GM12878 (cell line): ENCODE measurements around the gene ANK2. TPM values are rescaled to one million over a fixed set of nuclear protein-coding genes. Genes with fewer than 3 reads are reported as not detected.

Experiments
- ATAC-seq: fragments of 200-7000 bp; cut with Tn5 transposase; 3 replicates; pipeline ENCODE4 v1.9.1; 2020; ENCODE audit warnings: mild to moderate bottlenecking, moderate library complexity
- BruUV-seq: library from RNA; stranded (reverse); fragments of 400-500 nt; replicated peaks from 2 replicates; lab custom pipeline; 2021; lab: Mats Ljungman, UMichigan
- CTCF ChIA-PET: fragments of 300-600 bp; sonication (Branson Sonifier 250); formaldehyde crosslinking; extraction: SDS; loops from one replicate; lab custom pipeline; 2021; ENCODE audit warnings: inconsistent platforms; lab: Yijun Ruan, JAX
- POLR2A ChIA-PET: fragments of 350-600 bp; formaldehyde crosslinking; extraction: SDS; loops from one replicate; lab custom pipeline; 2021; ENCODE audit warnings: inconsistent platforms; lab: Charles Lee
- RAD21 ChIA-PET: fragments of 300-600 bp; sonication (Branson Sonifier 250); formaldehyde crosslinking; loops from one replicate; lab custom pipeline; 2023; ENCODE audit warnings: antibody characterized with exemption; ENCODE audit not compliant: unreplicated experiment; lab: Charles Lee
- SMC1A ChIA-PET: fragments of 300-600 bp; sonication (Branson Sonifier 250); formaldehyde crosslinking; loops from one replicate; lab custom pipeline; 2023; ENCODE audit not compliant: unreplicated experiment, uncharacterized antibody; lab: Charles Lee
- DNase-seq: peaks from one replicate; pipeline ENCODE4 v3.0.0-alpha.2; 2011; ENCODE audit warnings: low read depth, low spot score
- FAIRE-seq: peaks from 3 replicates; lab custom pipeline; 2011; peaks lifted over from hg19 to GRCh38; lab: Jason Lieb, UNC
- H2AFZ ChIP-seq: 2 replicates; pipeline ENCODE4 v1.6.0; 2011; ENCODE audit warnings: low read depth, low read length, control low read depth; ENCODE audit not compliant: control insufficient read depth
- H3K27ac ChIP-seq: 2 replicates; pipeline ENCODE4 v1.5.1; 2011; ENCODE audit warnings: control low read depth; ENCODE audit not compliant: control insufficient read depth, insufficient read depth
- H3K27me3 ChIP-seq, 2 experiments: replicated peaks in 1 of 2; 2 replicates each; pipeline versions ENCODE4 v1.6.0 to v1.6.1; 2011; ENCODE audit warnings: low read length in 1 of 2; ENCODE audit not compliant: control insufficient read depth in 2 of 2, insufficient read depth in 2 of 2
- H3K36me3 ChIP-seq, 2 experiments: 2 replicates each; pipeline ENCODE4 v1.5.1; 2011; ENCODE audit warnings: low read length in 1 of 2; ENCODE audit not compliant: control insufficient read depth in 2 of 2, insufficient read depth in 2 of 2
- H3K4me1 ChIP-seq: 2 replicates; pipeline ENCODE4 v1.6.1; 2011; ENCODE audit warnings: mild to moderate bottlenecking, low read length, moderate library complexity, mixed read lengths; ENCODE audit not compliant: control insufficient read depth, insufficient read depth
- H3K4me2 ChIP-seq: 2 replicates; pipeline ENCODE4 v1.6.0; 2011; ENCODE audit warnings: control low read depth; ENCODE audit not compliant: control insufficient read depth, insufficient read depth
- H3K4me3 ChIP-seq: fragments of 200-600 bp; sonication (generic); 2 replicates; pipeline ENCODE4 v1.5.1; 2016
- H3K79me2 ChIP-seq: 2 replicates; pipeline ENCODE4 v1.6.0; 2011; ENCODE audit warnings: low read length; ENCODE audit not compliant: control insufficient read depth, insufficient read depth
- H3K9ac ChIP-seq: 2 replicates; pipeline ENCODE4 v1.8.0; 2011; ENCODE audit warnings: low read length, control low read depth, mixed read lengths; ENCODE audit not compliant: control insufficient read depth, insufficient read depth
- H3K9me3 ChIP-seq: replicated peaks from 3 replicates; pipeline ENCODE4 v1.5.1; 2011; ENCODE audit warnings: mild to moderate bottlenecking, low read length; ENCODE audit not compliant: control insufficient read depth, insufficient read depth
- H4K20me1 ChIP-seq: 2 replicates; pipeline ENCODE4 v1.6.0; 2011; ENCODE audit not compliant: control insufficient read depth, insufficient read depth
- DPF2 ChIP-seq: fragments of 450-650 bp; IDR thresholded peaks from 2 replicates; pipeline ENCODE4 v1.6.1; 2017; ENCODE audit warnings: mild to moderate bottlenecking
- EGR1 ChIP-seq, 2 experiments: IDR thresholded peaks; 1 replicate in 1 of 2; 2 replicates in 1 of 2; pipeline ENCODE4 v1.6.1; 2011 to 2012; ENCODE audit warnings: low read depth in 2 of 2, low read length in 2 of 2, borderline replicate concordance in 1 of 2, mild to moderate bottlenecking in 1 of 2, moderate library complexity in 1 of 2
- IKZF2 ChIP-seq, 2 experiments: fragments of 450-650 bp; IDR thresholded peaks; 2 replicates each; pipeline ENCODE4 v1.6.1; 2017; ENCODE audit warnings: mild to moderate bottlenecking in 2 of 2, moderate library complexity in 2 of 2
- KDM1A ChIP-seq: fragments of 200-600 bp; sonication (generic); IDR thresholded peaks from 2 replicates; pipeline ENCODE4 v1.6.1; 2016; ENCODE audit warnings: borderline replicate concordance
- MEF2A ChIP-seq: IDR thresholded peaks from 2 replicates; pipeline ENCODE4 v1.6.1; 2011; ENCODE audit warnings: low read depth, mild to moderate bottlenecking, low read length, moderate library complexity; ENCODE audit not compliant: insufficient read depth
- PAX5 ChIP-seq: IDR thresholded peaks from 2 replicates; pipeline ENCODE4 v1.6.1; 2011; ENCODE audit warnings: low read depth, low read length, borderline replicate concordance
- RCOR1 ChIP-seq: conservative IDR thresholded peaks from 2 replicates; pipeline ENCODE4 v1.6.1; 2012; ENCODE audit warnings: low read depth, low read length, improper control_type of control experiment
- WGBS: methylation state at CpG from one replicate; pipeline ENCODE4 v1.1.6; 2016; ENCODE audit warnings: low lambda C conversion rate; ENCODE audit not compliant: insufficient replicate concordance, insufficient coverage; ENCODE audit errors: missing lambda C conversion rate; 5-methylcytosine and 5-hydroxymethylcytosine counted together
- in situ Hi-C: fragments of 300-500 bp; cut with MboI; formaldehyde crosslinking; loops from 9 replicates; pipeline ENCODE4 v1.14.3; 2018; ENCODE audit warnings: mixed read lengths
- intact Hi-C: fragments of 100-400 bp; cut with micrococcal nuclease; formaldehyde crosslinking; loops from one replicate; pipeline ENCODE4 v1.14.2; 2022; ENCODE audit not compliant: unreplicated experiment
- polyA plus RNA-seq, 11 experiments: library from polyadenylated mRNA; depleted of rRNA in 4 of 11; unstranded in 6 of 11; stranded (reverse) in 5 of 11; fragments of >200 nt; fragmentation: Nextera tagmentation in 4 of 11; fragmentation: Illumina TruSeq in 1 of 11; extraction: Ambion mirVana in 4 of 11; extraction: Trizol in 1 of 11; gene quantifications; 1 replicate in 1 of 11; 2 replicates in 10 of 11; pipeline versions ENCODE4 v1.2.1 to v1.2.3, GENCODE V29; 2011 to 2016; ENCODE audit warnings: inconsistent platforms in 2 of 11, missing spikeins in 2 of 11, low read depth in 1 of 11
- total RNA-seq, 4 experiments: library from RNA; depleted of rRNA in 3 of 4; stranded (reverse); fragments of >200 nt in 3 of 4; fragmentation: Illumina TruSeq in 1 of 4; extraction: Trizol in 1 of 4; gene quantifications; 2 replicates each; pipeline versions ENCODE4 v1.2.1 to v1.2.3, GENCODE V29; 2013 to 2021

The ANK2 gene
- total and polyA plus RNA-seq, 10 of the 15 experiments (the other 5 are each of a cell fraction or from before 2014, with no cell fraction given), result 1.6 to 13.0 (median 4.1) TPM

GRCh38 chr4:113162089-113162488, 112.6 kb downstream of the ANK2 start:
- ChIA-PET POLR2A (no interaction called here), SMC1A (no interaction called here), CTCF (interaction anchor here (1.0 to 1.2 kb wide), 2 partner anchors 16 to 36 kb away, joined by 3 read pairs; no protein-coding TSS in a partner anchor), RAD21 (no interaction called here)
- ATAC-seq (no peak), FAIRE-seq (no peak), DNase-seq (no peak)
- H4K20me1 ChIP-seq, result no peaks in the 10 kb centered on the region
- H3K9ac ChIP-seq, result no peak overlapping the region
- no peaks in the 10 kb centered on the region for H3K36me3 ChIP-seq
- H3K27me3 ChIP-seq, result no peaks in the 10 kb centered on the region
- intact Hi-C loops (no loop called here), in situ Hi-C loops (no loop called here)
- H2AFZ ChIP-seq, result no peak overlapping the region
- no peak for TF ChIP-seq IKZF2 (IDR thresholded peaks at IDR 0.05)
- no peak for TF ChIP-seq PAX5
- TF ChIP-seq EGR1 (IDR thresholded peaks at IDR 0.05; ENCODE audit: borderline replicate concordance in 1 of 2, low read depth in 2 of 2, low read length in 2 of 2), result no peak
- TF ChIP-seq MEF2A, result no peak
- no peak for TF ChIP-seq RCOR1
- no peak for TF ChIP-seq DPF2
- 95% methylated on average over 1 of the region's 1 CpG for WGBS
- H3K4me3 ChIP-seq, result no peak overlapping the region
- no peak overlapping the region for H3K4me2 ChIP-seq
- no peaks in the 10 kb centered on the region for H3K79me2 ChIP-seq
- no peaks in the 10 kb centered on the region for H3K9me3 ChIP-seq
- no peaks in the 10 kb centered on the region for H3K4me1 ChIP-seq
- no peak overlapping the region for H3K27ac ChIP-seq
- BruUV-seq, result no TSS peak

- BruUV-seq, result no TSS peak
- Histone ChIP-seq H2AFZ (no peak overlapping the region), H3K9ac (no peak overlapping the region), H3K9me3 (no peaks in the 10 kb centered on the region), H3K27ac (no peak overlapping the region), H4K20me1 (no peaks in the 10 kb centered on the region), H3K27me3 (no peaks in the 10 kb centered on the region), H3K36me3 (no peaks in the 10 kb centered on the region), H3K4me3 (no peak overlapping the region), H3K79me2 (no peaks in the 10 kb centered on the region), H3K4me2 (no peak overlapping the region), H3K4me1 (no peaks in the 10 kb centered on the region)
- SMC1A ChIA-PET, result interaction anchor here (1.1 kb wide), 1 partner anchor 10 kb away, joined by 4 read pairs; no protein-coding TSS in a partner anchor
- RAD21 ChIA-PET, result no interaction called here
- CTCF ChIA-PET, result no interaction called here
- POLR2A ChIA-PET, result no interaction called here
- FAIRE-seq (no peak), ATAC-seq (no peak), DNase-seq (no peak)
- WGBS, result 72% methylated on average over 5 of the region's 5 CpGs
- intact Hi-C loops (no loop called here), in situ Hi-C loops (no loop called here)
- TF ChIP-seq KDM1A, result no peak
Observed at GRCh38 chr4:113169368-113169767, 119.9 kb downstream of the ANK2 start.
